H9 (cell line): ENCODE measurements around the gene SUFU. TPM values are rescaled to one million over a fixed set of nuclear protein-coding genes. Genes with fewer than 3 reads are reported as not detected.

Experiments
- DNase-seq: peaks from one replicate; pipeline ENCODE4 v3.0.0-alpha.2; 2017
- H2AFZ ChIP-seq: one replicate; pipeline ENCODE4 v1.6.1; 2013; ENCODE audit warnings: mild to moderate bottlenecking, low read length, control low read depth, moderate library complexity
- H2AK5ac ChIP-seq: 2 replicates; pipeline ENCODE4 v1.6.1; 2013; ENCODE audit warnings: low read length, control low read depth, mixed read lengths; ENCODE audit not compliant: insufficient read length
- H2BK120ac ChIP-seq: one replicate; pipeline ENCODE4 v1.6.1; 2013; ENCODE audit warnings: low read depth, mild to moderate bottlenecking, low read length, control low read depth, inconsistent platforms; ENCODE audit not compliant: poor library complexity, severe bottlenecking
- H2BK12ac ChIP-seq: 2 replicates; pipeline ENCODE4 v1.6.1; 2013; ENCODE audit warnings: low read length, control low read depth, mixed read lengths, low read depth; ENCODE audit not compliant: insufficient read length
- H2BK15ac ChIP-seq: 2 replicates; pipeline ENCODE4 v1.6.1; 2013; ENCODE audit warnings: low read depth, low read length, control low read depth
- H2BK20ac ChIP-seq: one replicate; pipeline ENCODE4 v1.6.1; 2013; ENCODE audit warnings: low read depth, mild to moderate bottlenecking, low read length, control low read depth, inconsistent platforms; ENCODE audit not compliant: poor library complexity, severe bottlenecking
- H2BK5ac ChIP-seq: 2 replicates; pipeline ENCODE4 v1.6.1; 2013; ENCODE audit warnings: low read length, control low read depth, mixed read lengths; ENCODE audit not compliant: insufficient read length
- H3K14ac ChIP-seq: 2 replicates; pipeline ENCODE4 v1.6.1; 2013; ENCODE audit warnings: low read length, control low read depth; ENCODE audit not compliant: insufficient read depth
- H3K18ac ChIP-seq: 2 replicates; pipeline ENCODE4 v1.6.1; 2013; ENCODE audit warnings: low read depth, mild to moderate bottlenecking, mixed read lengths, low read length, control low read depth; ENCODE audit not compliant: insufficient read length
- H3K23ac ChIP-seq: 2 replicates; pipeline ENCODE4 v1.6.1; 2013; ENCODE audit warnings: low read length, control low read depth, mixed read lengths, low read depth; ENCODE audit not compliant: insufficient read length
- H3K23me2 ChIP-seq: 2 replicates; pipeline ENCODE4 v1.6.1; 2013; ENCODE audit warnings: low read depth, mild to moderate bottlenecking, mixed read lengths, low read length, control low read depth; ENCODE audit not compliant: insufficient read length, poor library complexity, severe bottlenecking
- H3K27ac ChIP-seq: 2 replicates; pipeline ENCODE4 v1.5.1; 2013; ENCODE audit warnings: low read length, control low read depth, mixed read lengths, low read depth; ENCODE audit not compliant: insufficient read length
- H3K27me3 ChIP-seq: 2 replicates; pipeline ENCODE4 v1.6.1; 2013; ENCODE audit warnings: low read length, control low read depth, inconsistent platforms; ENCODE audit not compliant: insufficient read depth
- H3K4ac ChIP-seq: 2 replicates; pipeline ENCODE4 v1.6.1; 2013; ENCODE audit warnings: low read depth, mild to moderate bottlenecking, control low read depth, inconsistent platforms, low read length, moderate library complexity
- H3K4me1 ChIP-seq: 2 replicates; pipeline ENCODE4 v1.6.1; 2013; ENCODE audit warnings: low read length, control low read depth, inconsistent platforms; ENCODE audit not compliant: insufficient read depth
- H3K4me2 ChIP-seq: 2 replicates; pipeline ENCODE4 v1.6.1; 2013; ENCODE audit warnings: low read length, control low read depth, mixed read lengths; ENCODE audit not compliant: insufficient read length, insufficient read depth
- H3K56ac ChIP-seq: 2 replicates; pipeline ENCODE4 v1.6.1; 2013; ENCODE audit warnings: low read depth, mild to moderate bottlenecking, mixed read lengths, low read length, control low read depth; ENCODE audit not compliant: insufficient read length
- H3K79me1 ChIP-seq: 2 replicates; pipeline ENCODE4 v1.6.1; 2013; ENCODE audit warnings: low read depth, mild to moderate bottlenecking, moderate library complexity, low read length, control low read depth, inconsistent platforms; ENCODE audit not compliant: insufficient read depth, poor library complexity, severe bottlenecking
- H3K79me2 ChIP-seq: 2 replicates; pipeline ENCODE4 v1.6.1; 2013; ENCODE audit warnings: low read length, control low read depth, inconsistent platforms; ENCODE audit not compliant: insufficient read depth
- H3K9ac ChIP-seq: 2 replicates; pipeline ENCODE4 v1.6.1; 2013; ENCODE audit warnings: low read length, control low read depth, mixed read lengths; ENCODE audit not compliant: insufficient read length; ENCODE audit errors: extremely low read depth
- H3K9me3 ChIP-seq: one replicate; pipeline ENCODE4 v1.6.1; 2013; ENCODE audit warnings: low read depth, low read length, inconsistent platforms; ENCODE audit not compliant: control insufficient read depth
- H3T11ph ChIP-seq: one replicate; pipeline ENCODE4 v1.6.1; 2013; ENCODE audit warnings: mild to moderate bottlenecking, low read length, control low read depth, inconsistent platforms
- H4K20me1 ChIP-seq: one replicate; pipeline ENCODE4 v1.6.1; 2013; ENCODE audit not compliant: control insufficient read depth, insufficient read length, insufficient read depth
- H4K5ac ChIP-seq: 2 replicates; pipeline ENCODE4 v1.6.1; 2013; ENCODE audit warnings: low read depth, mild to moderate bottlenecking, mixed read lengths, low read length, control low read depth; ENCODE audit not compliant: insufficient read length
- H4K8ac ChIP-seq: replicated peaks from 2 replicates; pipeline ENCODE4 v1.6.1; 2013; ENCODE audit warnings: low read length, control low read depth, mixed read lengths, low read depth; ENCODE audit not compliant: insufficient read length
- H4K91ac ChIP-seq: 2 replicates; pipeline ENCODE4 v1.6.1; 2013; ENCODE audit warnings: low read depth, mild to moderate bottlenecking, moderate library complexity, mixed read lengths, low read length, control low read depth; ENCODE audit not compliant: insufficient read length
- H3K27ac Mint-ChIP-seq, 3 experiments: 2 replicates in 2 of 3; 3 replicates in 1 of 3; pipeline ENCODE4 v1.8.0; 2020 to 2021; ENCODE audit warnings: mixed read lengths in 3 of 3, mild to moderate bottlenecking in 1 of 3, moderate library complexity in 1 of 3
- H3K27me3 Mint-ChIP-seq: 2 replicates; pipeline ENCODE4 v1.8.0; 2021; ENCODE audit warnings: low read depth, mild to moderate bottlenecking, moderate library complexity, mixed read lengths
- H3K36me3 Mint-ChIP-seq, 3 experiments: 2 replicates in 2 of 3; 3 replicates in 1 of 3; pipeline ENCODE4 v1.8.0; 2020 to 2021; ENCODE audit warnings: low read depth in 3 of 3, mixed read lengths in 3 of 3; ENCODE audit not compliant: insufficient read depth in 1 of 3
- H3K4me1 Mint-ChIP-seq, 2 experiments: 2 replicates each; pipeline ENCODE4 v1.8.0; 2020; ENCODE audit warnings: mixed read lengths in 2 of 2
- H3K4me3 Mint-ChIP-seq, 2 experiments: 2 replicates in 1 of 2; 3 replicates in 1 of 2; pipeline ENCODE4 v1.8.0; 2020 to 2021; ENCODE audit warnings: mild to moderate bottlenecking in 2 of 2, mixed read lengths in 2 of 2, moderate library complexity in 1 of 2
- H3K9me3 Mint-ChIP-seq, 2 experiments: 2 replicates in 1 of 2; 3 replicates in 1 of 2; pipeline ENCODE4 v1.8.0; 2020; ENCODE audit warnings: mild to moderate bottlenecking in 2 of 2, mixed read lengths in 2 of 2, moderate library complexity in 1 of 2
- WGBS: extraction: QIAGEN DNeasy Blood & Tissue Kit; methylation state at CpG from one replicate; pipeline ENCODE4 v1.1.7; 2013; ENCODE audit warnings: missing lambda C conversion rate, low lambda C conversion rate, mixed read lengths; ENCODE audit not compliant: insufficient read length; ENCODE audit errors: extremely low coverage; 5-methylcytosine and 5-hydroxymethylcytosine counted together
- total RNA-seq: library from RNA; stranded (reverse); gene quantifications from 2 replicates; pipeline ENCODE4 v1.2.1, GENCODE V29; 2021
- TF ChIP-seq, protein P1 (sequence below): fragments of 200-600 bp; sonication (generic); conservative IDR thresholded peaks from 3 replicates; pipeline ENCODE4 v1.8.0; 2021; ENCODE audit warnings: antibody characterized with exemption, mild to moderate bottlenecking

Gene SUFU
- total RNA-seq, 1 experiment from 2014 or later = 9.5 TPM

DNA sequence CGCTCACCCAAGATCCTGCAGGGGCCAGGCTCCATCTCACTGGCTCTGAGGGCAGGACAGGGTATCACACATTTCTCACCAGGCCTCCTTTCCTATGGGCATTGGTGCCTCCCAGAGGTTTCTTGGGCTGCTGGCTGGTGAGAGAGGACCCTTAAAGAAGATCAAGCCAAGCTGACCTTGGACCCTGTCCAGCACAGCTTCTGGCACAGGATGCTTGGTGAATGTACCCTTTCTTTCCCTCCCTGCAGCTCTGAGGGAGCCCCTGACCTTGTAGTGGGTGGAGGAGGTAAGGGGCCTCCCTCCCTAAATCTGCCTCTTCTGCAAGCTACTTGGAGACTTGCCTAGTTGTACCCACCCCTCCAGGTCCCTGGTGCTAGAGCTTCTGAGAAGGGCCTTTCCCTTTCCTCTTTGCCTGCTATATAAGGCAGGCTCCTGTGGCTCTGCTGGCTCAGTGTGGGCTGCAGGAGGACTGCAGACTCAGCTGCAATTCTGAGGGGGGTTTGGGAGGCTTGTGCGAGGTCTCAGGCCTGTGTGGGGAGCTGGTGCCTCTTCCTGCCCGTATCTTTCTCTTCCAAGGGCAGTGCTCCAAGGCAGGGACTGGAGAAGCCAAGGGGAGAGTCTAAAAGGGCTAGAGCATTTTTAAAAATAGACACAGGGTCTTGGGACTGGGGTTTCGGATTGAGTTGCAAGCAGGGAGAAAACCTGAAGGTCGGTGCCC lies 128.8 kb downstream of the SUFU start:
- TF ChIP-seq, protein P1, sequence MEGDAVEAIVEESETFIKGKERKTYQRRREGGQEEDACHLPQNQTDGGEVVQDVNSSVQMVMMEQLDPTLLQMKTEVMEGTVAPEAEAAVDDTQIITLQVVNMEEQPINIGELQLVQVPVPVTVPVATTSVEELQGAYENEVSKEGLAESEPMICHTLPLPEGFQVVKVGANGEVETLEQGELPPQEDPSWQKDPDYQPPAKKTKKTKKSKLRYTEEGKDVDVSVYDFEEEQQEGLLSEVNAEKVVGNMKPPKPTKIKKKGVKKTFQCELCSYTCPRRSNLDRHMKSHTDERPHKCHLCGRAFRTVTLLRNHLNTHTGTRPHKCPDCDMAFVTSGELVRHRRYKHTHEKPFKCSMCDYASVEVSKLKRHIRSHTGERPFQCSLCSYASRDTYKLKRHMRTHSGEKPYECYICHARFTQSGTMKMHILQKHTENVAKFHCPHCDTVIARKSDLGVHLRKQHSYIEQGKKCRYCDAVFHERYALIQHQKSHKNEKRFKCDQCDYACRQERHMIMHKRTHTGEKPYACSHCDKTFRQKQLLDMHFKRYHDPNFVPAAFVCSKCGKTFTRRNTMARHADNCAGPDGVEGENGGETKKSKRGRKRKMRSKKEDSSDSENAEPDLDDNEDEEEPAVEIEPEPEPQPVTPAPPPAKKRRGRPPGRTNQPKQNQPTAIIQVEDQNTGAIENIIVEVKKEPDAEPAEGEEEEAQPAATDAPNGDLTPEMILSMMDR = no peak
- H3K56ac ChIP-seq = no peak overlapping the region
- no CpG with 5 or more reads among the region's 5 CpGs for WGBS
- peak overlapping the region; percentile 55 to 95 (median 69); a peak in 4 of 7 replicates for H3K27ac Mint-ChIP-seq
- H3K79me2 ChIP-seq = no peaks in the 10 kb centered on the region
- H3K18ac ChIP-seq = no peak overlapping the region
- no peak overlapping the region for H2BK120ac ChIP-seq
- no peak overlapping the region for H4K8ac ChIP-seq
- no peak overlapping the region for H3K4me3 Mint-ChIP-seq
- no peaks in the 10 kb centered on the region for H3K9me3 ChIP-seq
- H2AK5ac ChIP-seq = no peak overlapping the region
- H4K91ac ChIP-seq = no peak overlapping the region
- peaks cover 0 to 2% of the 10 kb centered on the region in 2 experiments; a peak in 1 of 5 replicates for H3K9me3 Mint-ChIP-seq
- no peaks in the 10 kb centered on the region for H4K20me1 ChIP-seq
- H3K14ac ChIP-seq = no peak overlapping the region
- no peak overlapping the region for H2BK12ac ChIP-seq
- H3K4me2 ChIP-seq = no peak overlapping the region
- H3K36me3 Mint-ChIP-seq = peaks cover 0 to 4% (median 0%) of the 10 kb centered on the region in 3 experiments; a peak in 4 of 7 replicates
- H3T11ph ChIP-seq = no peak overlapping the region
- no peak overlapping the region for H4K5ac ChIP-seq
- no peaks in the 10 kb centered on the region for H3K23me2 ChIP-seq
- H3K23ac ChIP-seq = no peak overlapping the region
- no peak overlapping the region for H3K27ac ChIP-seq
- peaks cover 64 to 69% of the 10 kb centered on the region in 2 experiments for H3K4me1 Mint-ChIP-seq
- H3K4ac ChIP-seq = no peak overlapping the region
- DNase-seq = no peak
- no peaks in the 10 kb centered on the region for H3K27me3 ChIP-seq
- H2BK5ac ChIP-seq = no peak overlapping the region
- H3K79me1 ChIP-seq = no peaks in the 10 kb centered on the region
- no peak overlapping the region for H2BK20ac ChIP-seq
- H3K27me3 Mint-ChIP-seq = no peaks in the 10 kb centered on the region; the same call in none of the 2 replicates
- H3K9ac ChIP-seq = no peak overlapping the region
- peaks cover 17% of the 10 kb centered on the region for H3K4me1 ChIP-seq
- H2AFZ ChIP-seq = no peak overlapping the region
- H2BK15ac ChIP-seq = no peak overlapping the region
